Activated CD4-positive, alpha-beta memory T cell treated with anti-CD3 and anti-CD28 coated beads, Interleukin-2, amount 10 ng/mL, durations not matched to agents 7 days and 5 days (primary cell): ENCODE data around the gene UTF1. TPM values are rescaled to one million over a fixed set of nuclear protein-coding genes. Genes with fewer than 3 reads are reported as not detected.
"Not testable (repeated sequence)": the region's sequence is repeated elsewhere in the genome, so short reads cannot be mapped to it uniquely, and the experiment has no call there.

Experiments
- CTCF ChIA-PET: fragments of 350-600 bp; sonication (Branson Sonifier 250); formaldehyde crosslinking; loops from one replicate; lab custom pipeline; 2021; ENCODE audit warnings: antibody characterized with exemption, inconsistent platforms; lab: Charles Lee
- POLR2A ChIA-PET: fragments of 350-600 bp; sonication (Branson Sonifier 250); formaldehyde crosslinking; loops from one replicate; lab custom pipeline; 2021; ENCODE audit warnings: antibody characterized with exemption; lab: Charles Lee
- DNase-seq: peaks from one replicate; pipeline ENCODE4 v3.0.0-alpha.2; 2020
- H3K27ac Mint-ChIP-seq: one replicate; pipeline ENCODE4 v1.8.0; 2021; ENCODE audit warnings: mild to moderate bottlenecking, mixed read lengths
- H3K27me3 Mint-ChIP-seq: one replicate; pipeline ENCODE4 v1.8.0; 2021; ENCODE audit warnings: mixed read lengths
- H3K36me3 Mint-ChIP-seq: one replicate; pipeline ENCODE4 v1.8.0; 2021; ENCODE audit warnings: low read depth, mixed read lengths
- H3K4me1 Mint-ChIP-seq: one replicate; pipeline ENCODE4 v1.8.0; 2021; ENCODE audit warnings: mixed read lengths
- H3K4me3 Mint-ChIP-seq: one replicate; pipeline ENCODE4 v1.8.0; 2021; ENCODE audit warnings: mild to moderate bottlenecking, mixed read lengths
- H3K9me3 Mint-ChIP-seq: one replicate; pipeline ENCODE4 v1.8.0; 2021; ENCODE audit warnings: mixed read lengths
- total RNA-seq, 2 experiments: library from RNA; stranded (reverse); gene quantifications; one replicate each; pipeline ENCODE4 v1.2.3, GENCODE V29; 2021

The UTF1 gene
- total RNA-seq, 2 experiments from 2014 or later, result not detected

DNA sequence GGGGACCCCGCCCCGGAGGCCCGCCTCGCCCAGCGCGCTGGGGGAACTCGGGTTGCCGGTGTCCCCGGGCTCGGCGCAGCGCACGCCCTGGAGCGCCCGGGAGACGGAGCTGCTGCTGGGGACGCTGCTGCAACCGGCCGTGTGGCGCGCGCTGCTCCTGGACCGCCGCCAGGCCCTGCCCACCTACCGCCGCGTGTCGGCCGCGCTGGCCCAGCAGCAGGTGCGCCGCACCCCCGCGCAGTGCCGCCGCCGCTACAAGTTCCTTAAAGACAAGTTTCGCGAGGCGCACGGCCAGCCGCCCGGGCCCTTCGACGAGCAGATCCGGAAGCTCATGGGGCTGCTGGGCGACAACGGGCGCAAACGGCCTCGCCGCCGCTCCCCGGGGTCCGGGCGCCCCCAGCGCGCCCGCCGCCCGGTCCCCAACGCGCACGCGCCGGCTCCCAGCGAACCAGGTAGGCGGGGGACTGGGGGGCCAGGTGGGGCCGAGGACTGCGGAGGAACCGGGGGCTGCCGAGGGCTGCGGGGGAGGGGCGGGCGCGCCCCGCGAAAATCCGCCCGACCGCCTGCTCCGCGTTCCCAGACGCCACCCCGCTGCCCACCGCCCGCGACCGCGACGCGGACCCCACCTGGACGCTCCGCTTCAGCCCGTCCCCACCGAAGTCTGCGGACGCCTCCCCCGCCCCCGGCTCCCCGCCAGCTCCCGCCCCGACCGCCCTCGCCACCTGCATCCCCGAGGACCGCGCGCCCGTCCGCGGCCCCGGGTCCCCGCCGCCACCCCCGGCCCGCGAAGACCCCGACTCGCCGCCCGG lies 574 bp downstream of the UTF1 start:
- POLR2A ChIA-PET, result no interaction called here
- Mint-ChIP-seq H3K9me3 (no peaks in the 10 kb centered on the region), H3K4me3 (no peak overlapping the region), H3K27me3 (peaks cover 67% of the 10 kb centered on the region), H3K27ac (no peak overlapping the region), H3K36me3 (peaks cover 6% of the 10 kb centered on the region), H3K4me1 (peaks cover 28% of the 10 kb centered on the region)
- DNase-seq, result no peak
- CTCF ChIA-PET, result no interaction called here

DNA sequence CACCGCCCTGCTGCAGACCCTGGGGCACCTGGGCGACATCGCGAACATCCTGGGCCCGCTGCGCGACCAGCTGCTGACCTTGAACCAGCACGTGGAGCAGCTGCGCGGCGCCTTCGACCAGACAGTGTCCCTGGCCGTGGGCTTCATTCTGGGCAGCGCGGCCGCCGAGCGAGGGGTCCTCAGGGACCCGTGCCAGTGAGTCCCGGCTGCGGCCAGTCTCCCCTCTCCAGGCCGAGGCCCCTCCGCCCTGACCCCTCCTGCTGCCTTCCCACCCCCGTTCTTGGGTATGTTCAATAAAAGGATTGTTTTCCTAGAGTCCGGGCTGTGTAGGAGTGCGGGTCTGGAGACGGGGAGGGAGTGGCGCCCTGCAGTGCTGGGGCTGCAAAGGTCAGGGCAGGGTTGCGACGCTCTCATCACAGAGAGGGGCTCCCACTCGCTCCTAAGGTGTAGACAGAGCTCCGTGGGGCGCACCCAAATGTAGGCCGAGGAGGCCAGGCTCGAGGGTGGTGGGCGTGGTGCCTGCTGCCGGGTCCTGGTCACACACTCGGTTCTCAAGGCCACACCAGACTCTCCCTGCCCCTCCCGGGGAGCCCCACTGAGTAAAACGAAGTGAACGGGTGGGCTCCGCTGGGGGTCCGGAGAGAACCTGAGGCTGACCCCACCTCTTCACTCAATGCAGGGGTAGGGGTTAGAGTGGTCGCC lies 1.4 kb downstream of the UTF1 start:
- ChIA-PET CTCF (no interaction called here), POLR2A (no interaction called here)
- Mint-ChIP-seq H3K4me1 (peaks cover 24% of the 10 kb centered on the region), H3K36me3 (peaks cover 5% of the 10 kb centered on the region), H3K27ac (no peak overlapping the region), H3K27me3 (peaks cover 69% of the 10 kb centered on the region), H3K4me3 (peak overlapping the region; percentile 17), H3K9me3 (no peaks in the 10 kb centered on the region)
- DNase-seq, result no peak

DNA sequence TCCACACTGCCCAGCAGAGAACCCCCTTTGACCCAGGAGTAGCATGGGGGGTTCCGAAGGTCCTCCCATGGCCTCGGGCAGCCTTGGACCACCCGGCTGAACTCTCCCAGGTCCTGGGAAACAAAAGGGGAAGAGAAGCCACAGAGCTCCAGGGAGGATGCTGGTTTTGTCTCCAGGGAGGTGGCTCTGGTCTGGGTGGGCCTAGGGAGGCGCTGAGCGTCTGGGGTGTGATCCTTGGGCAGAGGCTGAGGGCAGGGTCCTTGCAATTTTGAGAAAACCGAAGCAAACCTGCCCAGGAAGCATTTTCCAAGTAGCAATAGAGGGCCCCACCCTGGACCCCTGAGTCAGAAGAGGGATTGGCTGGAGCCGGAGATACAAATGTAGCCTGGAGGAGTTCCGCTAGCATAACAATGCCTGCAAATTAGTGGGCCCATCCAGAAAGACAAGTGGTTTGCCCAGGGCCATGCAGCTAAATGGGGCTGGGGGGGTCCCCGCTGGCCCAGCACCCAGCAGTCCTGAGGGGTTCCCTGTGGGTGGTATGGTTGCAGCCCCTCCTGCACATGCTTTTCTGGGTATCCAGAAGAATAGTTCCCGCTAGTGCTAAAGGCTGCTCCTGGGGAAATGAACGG lies 2.0 kb downstream of the UTF1 start:
- Mint-ChIP-seq H3K9me3 (no peaks in the 10 kb centered on the region), H3K27me3 (peaks cover 62% of the 10 kb centered on the region), H3K4me3 (no peak overlapping the region), H3K27ac (no peak overlapping the region), H3K36me3 (peaks cover 5% of the 10 kb centered on the region), H3K4me1 (peaks cover 17% of the 10 kb centered on the region)
- DNase-seq, result no peak
- ChIA-PET POLR2A (no interaction called here), CTCF (no interaction called here)

- CTCF ChIA-PET, POLR2A ChIA-PET, H3K9me3 Mint-ChIP-seq, DNase-seq, H3K4me3 Mint-ChIP-seq, H3K36me3 Mint-ChIP-seq, H3K27ac Mint-ChIP-seq: not testable (repeated sequence)
- Mint-ChIP-seq H3K27me3 (peaks cover 59% of the 10 kb centered on the region), H3K4me1 (peaks cover 12% of the 10 kb centered on the region)
Measured at GRCh38 chr10:133234796-133235195, 4.8 kb downstream of the UTF1 start.

GRCh38 chr10:133235265-133235855 lies 5.3 kb downstream of the UTF1 start:
- H3K4me3 Mint-ChIP-seq, result no peak overlapping the region
- H3K27ac Mint-ChIP-seq, result no peak overlapping the region
- peaks cover 12% of the 10 kb centered on the region for H3K4me1 Mint-ChIP-seq
- ChIA-PET CTCF (no interaction called here), POLR2A (no interaction called here)
- H3K27me3 Mint-ChIP-seq, result peaks cover 60% of the 10 kb centered on the region
- H3K36me3 Mint-ChIP-seq, result no peaks in the 10 kb centered on the region
- no peak for DNase-seq
- no peaks in the 10 kb centered on the region for H3K9me3 Mint-ChIP-seq

GRCh38 chr10:133235932-133236331 lies 5.9 kb downstream of the UTF1 start:
- peaks cover 63% of the 10 kb centered on the region for H3K27me3 Mint-ChIP-seq
- CTCF ChIA-PET, result no interaction called here
- DNase-seq, result no peak
- peaks cover 15% of the 10 kb centered on the region for H3K4me1 Mint-ChIP-seq
- H3K4me3 Mint-ChIP-seq, result no peak overlapping the region
- POLR2A ChIA-PET, result no interaction called here
- no peaks in the 10 kb centered on the region for H3K36me3 Mint-ChIP-seq
- H3K9me3 Mint-ChIP-seq, result no peaks in the 10 kb centered on the region
- H3K27ac Mint-ChIP-seq, result no peak overlapping the region

- Mint-ChIP-seq H3K4me1 (peaks cover 20% of the 10 kb centered on the region), H3K27me3 (peaks cover 65% of the 10 kb centered on the region), H3K4me3 (no peak overlapping the region), H3K27ac (no peak overlapping the region), H3K36me3 (no peaks in the 10 kb centered on the region), H3K9me3 (no peaks in the 10 kb centered on the region)
- ChIA-PET CTCF (no interaction called here), POLR2A (no interaction called here)
- no peak for DNase-seq
Measured at GRCh38 chr10:133236401-133237240, 6.6 kb downstream of the UTF1 start.

DNA sequence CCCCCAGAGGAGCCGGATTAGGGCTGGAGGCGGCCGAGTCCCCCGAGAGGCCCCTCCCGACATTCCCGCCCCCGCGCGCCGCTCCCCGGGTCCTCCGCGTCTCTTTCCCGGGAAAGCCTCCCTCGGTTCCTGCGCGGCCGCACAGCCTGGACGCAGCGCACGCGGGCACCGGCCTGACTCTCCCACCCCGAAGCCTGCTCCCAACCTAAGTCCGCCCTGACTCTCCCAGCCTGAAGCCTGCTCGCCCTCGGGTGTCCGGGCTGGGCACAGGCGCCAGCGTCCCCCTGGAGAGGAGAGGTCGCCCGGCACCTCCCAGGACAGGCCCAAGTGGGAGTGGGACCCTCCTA lies 7.2 kb downstream of the UTF1 start:
- no peak overlapping the region for H3K4me3 Mint-ChIP-seq
- H3K27me3 Mint-ChIP-seq, result peaks cover 62% of the 10 kb centered on the region
- peaks cover 25% of the 10 kb centered on the region for H3K4me1 Mint-ChIP-seq
- CTCF ChIA-PET, result no interaction called here
- DNase-seq, result no peak
- no peaks in the 10 kb centered on the region for H3K36me3 Mint-ChIP-seq
- POLR2A ChIA-PET, result no interaction called here
- H3K9me3 Mint-ChIP-seq, result no peaks in the 10 kb centered on the region
- H3K27ac Mint-ChIP-seq, result no peak overlapping the region

DNA sequence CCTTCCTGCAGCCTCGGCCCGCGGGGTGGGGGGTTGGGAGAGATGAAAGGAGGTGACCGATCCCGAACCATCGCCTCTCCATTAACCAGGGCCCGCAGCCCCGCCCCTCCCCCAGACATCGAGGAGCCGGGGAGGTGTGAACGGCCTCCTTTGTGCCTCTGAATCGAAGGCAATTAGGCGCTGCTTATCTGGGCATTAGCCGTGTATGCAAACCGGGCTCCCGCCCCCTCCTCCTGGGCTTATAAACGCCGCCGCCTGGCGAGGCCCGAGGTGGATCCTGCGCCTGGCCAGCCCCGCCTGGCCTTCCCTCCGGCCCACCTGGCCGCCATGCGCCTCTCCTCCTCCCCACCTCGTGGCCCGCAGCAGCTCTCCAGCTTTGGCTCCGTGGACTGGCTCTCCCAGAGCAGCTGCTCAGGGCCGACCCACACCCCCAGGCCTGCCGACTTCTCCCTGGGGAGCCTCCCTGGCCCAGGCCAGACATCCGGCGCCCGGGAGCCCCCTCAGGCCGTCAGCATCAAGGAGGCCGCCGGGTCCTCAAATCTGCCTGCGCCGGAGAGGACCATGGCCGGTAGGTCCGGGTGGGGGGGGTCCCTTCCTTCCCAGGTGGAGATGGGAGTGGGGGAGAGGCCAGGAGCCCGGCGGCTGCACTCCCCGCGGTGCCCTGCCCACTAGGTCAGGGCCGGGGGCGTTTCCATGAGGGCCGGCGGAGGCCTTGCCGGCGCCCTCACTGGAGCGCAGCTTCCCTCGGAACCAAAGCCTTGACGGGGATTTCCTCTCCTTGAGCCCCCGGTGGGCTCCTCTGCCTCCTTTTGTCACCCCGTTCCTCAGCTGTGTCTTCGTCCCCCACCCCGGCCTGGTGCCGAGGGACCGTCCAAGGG lies 7.8 kb downstream of the UTF1 start, which contains the start of gene VENTX:
TSS of gene VENTX (plus strand) at position 268 of the 878 bp plus-strand sequence. CDS start at position 328, 60 bp downstream.
- Mint-ChIP-seq H3K4me1 (peaks cover 28% of the 10 kb centered on the region), H3K9me3 (no peaks in the 10 kb centered on the region), H3K4me3 (no peak within 1 kb of the TSS), H3K27me3 (peaks cover 61% of the 10 kb centered on the region), H3K27ac (no peak within 1 kb of the TSS), H3K36me3 (no peaks in the 10 kb centered on the region)
- DNase-seq, result no peak
- POLR2A ChIA-PET, result no interaction called here
- CTCF ChIA-PET, result no interaction called here

DNA sequence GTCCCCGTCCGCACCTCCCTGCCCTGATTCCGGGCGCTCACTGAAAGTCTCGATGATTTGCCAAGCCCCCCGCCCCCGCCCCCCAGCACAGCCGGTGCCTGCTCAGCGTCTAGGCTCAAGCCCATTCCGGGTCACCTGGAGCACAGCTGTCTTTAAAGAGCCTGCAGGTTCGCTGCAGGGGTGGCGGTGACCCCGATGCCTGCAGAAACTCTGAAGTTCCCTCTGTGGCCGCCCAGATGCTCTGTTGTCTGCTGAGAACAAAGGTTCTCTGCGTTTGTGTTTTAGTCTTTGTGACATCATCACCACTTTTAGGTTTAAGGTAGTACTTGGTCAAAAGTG lies 8.4 kb downstream of the UTF1 start:
- ChIA-PET CTCF (no interaction called here), POLR2A (no interaction called here)
- H3K4me1 Mint-ChIP-seq, result peaks cover 31% of the 10 kb centered on the region
- no peak for DNase-seq
- H3K27me3 Mint-ChIP-seq, result peaks cover 61% of the 10 kb centered on the region
- H3K27ac Mint-ChIP-seq, result no peak overlapping the region
- H3K4me3 Mint-ChIP-seq, result no peak overlapping the region
- no peaks in the 10 kb centered on the region for H3K36me3 Mint-ChIP-seq
- no peaks in the 10 kb centered on the region for H3K9me3 Mint-ChIP-seq

DNA sequence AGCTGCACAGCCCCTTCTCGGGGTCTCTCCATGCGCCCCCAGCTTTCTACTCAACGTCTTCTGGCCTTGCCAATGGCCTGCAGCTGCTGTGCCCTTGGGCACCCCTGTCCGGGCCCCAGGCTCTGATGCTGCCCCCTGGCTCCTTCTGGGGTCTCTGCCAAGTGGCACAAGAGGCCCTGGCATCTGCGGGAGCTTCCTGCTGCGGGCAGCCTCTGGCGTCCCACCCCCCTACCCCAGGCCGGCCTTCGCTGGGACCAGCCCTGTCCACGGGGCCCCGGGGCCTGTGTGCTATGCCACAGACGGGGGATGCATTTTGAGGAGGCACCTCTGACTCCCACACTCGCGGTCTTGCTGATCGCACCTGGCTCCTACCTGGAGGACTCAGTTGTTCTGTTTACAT lies 10.0 kb downstream of the UTF1 start:
- ChIA-PET POLR2A (no interaction called here), CTCF (no interaction called here)
- Mint-ChIP-seq H3K4me1 (peaks cover 29% of the 10 kb centered on the region), H3K36me3 (no peaks in the 10 kb centered on the region), H3K27ac (no peak overlapping the region), H3K27me3 (peaks cover 47% of the 10 kb centered on the region), H3K4me3 (no peak overlapping the region), H3K9me3 (no peaks in the 10 kb centered on the region)
- no peak for DNase-seq
